Stimulated activated naive CD4-positive, alpha-beta T cell treated with Interleukin-2 at 50 U/mL for 16 hours (primary cell): ENCODE data around the gene LARGE2.

ENCODE experiments used
- DNase-seq: peaks from one replicate; lab custom pipeline; 2025; lab: John Stamatoyannopoulos, UW

LARGE2 gene

DNA sequence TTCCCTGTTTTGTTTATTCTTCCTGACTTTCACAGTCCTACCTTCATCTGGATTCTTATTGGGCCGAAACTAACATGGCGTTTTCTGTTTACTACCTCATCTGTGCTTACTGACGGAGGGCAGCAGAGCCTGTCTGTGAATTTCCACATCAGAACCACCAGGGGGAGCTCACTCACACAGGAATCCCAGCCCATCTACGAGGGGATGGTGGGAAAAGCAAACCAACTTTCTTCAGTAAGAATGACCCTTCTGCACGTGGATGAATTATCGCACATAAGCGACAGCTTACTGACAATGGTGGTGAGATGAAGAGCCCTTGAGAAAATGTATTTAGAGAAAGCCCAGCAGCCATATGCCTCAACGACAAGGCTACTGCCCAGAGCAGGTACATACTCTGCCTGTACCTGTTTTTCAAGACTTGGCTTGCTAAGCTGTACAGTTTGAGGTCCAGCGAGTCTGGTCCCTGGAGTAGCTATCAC, 42.5 kb downstream of the LARGE2 start:
- peak; percentile 39 for DNase-seq

DNA sequence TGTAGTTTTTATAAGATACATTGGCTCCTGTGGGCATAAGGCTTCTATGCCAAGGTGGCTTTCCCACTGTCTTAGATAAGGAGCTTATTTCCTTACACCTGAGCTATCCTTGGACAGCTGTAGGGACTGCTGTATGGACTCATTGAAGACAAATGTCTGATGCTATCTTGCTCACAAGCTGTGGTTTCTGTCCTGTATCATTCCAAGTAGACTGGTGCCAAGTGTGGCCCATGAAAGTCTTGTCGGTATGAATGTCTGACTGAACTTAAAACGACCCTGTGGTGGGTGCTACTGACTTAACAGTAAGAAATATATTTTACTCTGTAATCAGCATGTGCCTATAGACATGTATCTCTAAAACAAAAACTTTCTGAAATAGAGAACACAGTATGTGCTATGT, 45.0 kb downstream of the LARGE2 start:
- no peak for DNase-seq

DNA sequence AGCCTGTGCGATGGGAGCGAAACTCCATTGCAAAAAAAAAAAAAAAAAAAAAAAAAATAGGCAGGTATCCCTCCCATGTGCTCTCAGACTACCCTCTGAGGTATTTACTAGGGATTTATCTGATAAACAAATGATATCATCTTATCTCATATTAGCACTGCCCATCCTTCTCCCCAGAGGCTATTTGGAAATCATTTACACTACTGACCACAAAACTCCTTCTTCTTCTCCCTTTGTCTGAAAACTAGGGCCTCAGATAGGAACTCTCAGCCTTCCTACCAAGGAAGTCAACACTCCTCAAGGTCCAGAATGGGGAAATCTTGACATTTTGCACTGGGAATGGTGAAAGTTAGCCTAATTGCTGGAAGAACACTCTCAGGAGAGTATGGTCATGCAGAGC, 46.4 kb downstream of the LARGE2 start:
- no peak for DNase-seq

DNA sequence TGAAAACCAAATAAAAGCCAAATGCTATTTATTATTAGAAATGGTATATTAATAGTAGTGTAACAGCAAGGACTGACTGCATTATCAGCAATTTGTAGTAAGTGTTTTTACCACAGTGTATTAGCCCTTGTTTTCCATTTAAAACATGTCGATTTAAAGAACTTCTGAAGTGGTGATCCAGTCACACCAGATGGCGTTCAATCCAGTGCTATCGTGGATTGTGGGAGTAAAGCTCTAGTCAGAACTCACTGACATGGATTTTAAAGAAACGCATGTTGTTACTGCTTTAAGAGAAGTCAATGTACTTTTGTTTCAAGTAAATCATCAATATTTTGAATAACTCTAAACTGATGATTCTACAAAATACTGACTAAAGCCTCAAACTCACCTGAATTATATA, 51.1 kb downstream of the LARGE2 start:
- no peak for DNase-seq

DNA sequence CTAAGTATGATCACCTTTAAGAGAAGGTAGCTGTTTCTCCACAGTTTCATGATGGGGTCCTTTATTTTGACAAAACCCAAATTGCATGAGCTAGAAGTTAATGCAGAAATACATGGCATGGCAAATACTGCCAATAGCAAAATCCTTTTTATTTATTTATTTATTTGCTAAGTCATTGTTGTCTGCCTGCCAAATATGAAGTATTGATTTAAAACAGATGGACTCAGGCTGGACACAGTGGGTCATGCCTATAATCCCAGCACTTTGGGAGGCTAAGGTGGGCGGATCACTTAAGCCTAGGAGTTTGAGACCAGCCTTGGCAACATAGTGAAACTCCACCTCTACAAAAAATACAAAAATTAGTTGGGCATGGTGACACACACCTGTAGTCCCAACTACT, 52.4 kb downstream of the LARGE2 start:
- DNase-seq: no peak
